SK-MEL-5 (cell line): Measurements from ENCODE around the gene MAP2K7. TPM values are rescaled to one million over a fixed set of nuclear protein-coding genes. Genes with fewer than 3 reads are reported as not detected.
"Not testable (repeated sequence)": the region's sequence is repeated elsewhere in the genome, so short reads cannot be mapped to it uniquely, and the experiment has no call there.

Source experiments
- DNase-seq: peaks from one replicate; pipeline ENCODE4 v3.0.0-alpha.2; 2016; ENCODE audit warnings: low read depth, low spot score
- in situ Hi-C: cut with HindIII; loops from 2 replicates; pipeline ENCODE4 v1.10.0; 2016; ENCODE audit warnings: low sequenced_read_pairs, high pct_unique_total_duplicates, low pct_unique_long_range_greater_than_20kb
- total RNA-seq: library from RNA; depleted of rRNA; stranded (reverse); fragments of >200 nt; shearing (Covaris generic); gene quantifications from 2 replicates; pipeline ENCODE4 v1.2.3, GENCODE V29; 2014

Gene MAP2K7
- total RNA-seq, 1 experiment from 2014 or later: 6.4 TPM

DNA sequence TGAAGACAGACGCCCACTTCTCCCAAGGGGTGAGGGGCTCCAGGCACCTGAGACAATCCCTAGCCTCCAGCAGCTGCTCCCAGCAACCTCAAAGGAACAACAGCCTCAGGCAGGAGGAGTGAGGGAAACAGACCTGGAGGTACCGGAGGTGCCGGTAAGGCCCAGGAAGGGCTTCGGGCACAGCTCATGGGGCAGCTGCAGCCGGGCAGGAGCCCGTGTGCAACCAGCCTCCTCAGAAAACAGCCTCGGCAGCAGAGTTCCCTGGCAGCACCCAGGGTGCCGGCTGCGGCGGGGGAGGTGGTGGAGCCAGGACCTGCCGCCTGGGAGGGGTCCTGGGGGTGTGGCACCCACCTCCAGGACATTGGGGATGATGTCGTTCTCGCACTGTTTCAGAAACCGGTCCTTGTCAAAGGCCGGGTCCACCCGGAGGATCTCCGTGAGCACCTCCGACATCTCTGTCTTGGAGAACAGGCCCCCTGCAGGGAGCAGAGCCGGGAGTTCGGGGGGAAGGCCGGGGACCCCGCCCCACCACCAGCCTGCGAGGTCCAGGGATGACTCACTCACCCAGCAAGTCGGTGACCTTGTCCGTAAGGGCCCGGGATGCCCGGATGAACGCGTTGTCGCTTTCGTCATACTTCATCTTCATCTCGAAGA is 28.7 kb downstream of the MAP2K7 start:
- in situ Hi-C loops: no loop called here
- no peak for DNase-seq

DNA sequence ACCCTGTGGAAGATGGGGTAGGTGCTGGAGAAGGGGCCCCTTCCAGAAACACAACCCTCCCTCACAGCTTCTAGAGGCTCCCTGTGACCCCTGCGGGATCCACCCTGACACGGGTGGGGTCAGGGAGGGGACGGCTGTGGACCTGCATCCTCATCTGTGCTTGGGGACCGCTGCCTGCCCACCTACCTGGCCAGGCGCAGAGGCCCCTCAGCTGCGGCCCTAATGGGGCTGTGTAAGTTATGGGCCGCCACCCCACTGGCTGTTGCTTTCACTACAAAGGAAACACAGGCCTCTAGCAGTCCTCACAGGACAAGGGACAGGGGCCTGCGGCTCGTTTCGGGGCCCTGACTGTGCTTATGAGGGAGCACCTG is 29.2 kb downstream of the MAP2K7 start:
- in situ Hi-C loops: no loop called here

DNA sequence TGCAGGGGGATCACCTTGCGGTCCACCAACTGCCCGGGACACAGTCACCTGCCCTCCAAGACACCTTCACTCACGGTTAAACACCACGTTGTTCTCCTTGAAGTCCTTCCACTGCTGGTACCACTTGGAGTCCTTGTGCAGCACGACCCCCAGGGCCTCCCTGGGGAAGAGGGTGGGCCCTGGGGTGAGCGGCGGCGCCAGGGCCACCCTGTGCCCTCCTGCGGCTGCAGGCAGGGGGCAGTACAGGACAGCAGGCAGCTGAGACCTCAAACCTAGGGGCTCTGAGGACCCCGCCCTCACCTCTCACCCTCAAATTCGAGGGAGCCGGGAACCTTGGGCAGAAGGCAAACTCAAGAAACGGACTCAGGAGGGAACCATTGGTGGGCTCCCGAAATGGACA is 29.7 kb downstream of the MAP2K7 start:
- in situ Hi-C loops: no loop called here
- DNase-seq: no peak

More for the DNA sequence above, 29.2 kb downstream of the MAP2K7 start:
- no peak for DNase-seq

DNA sequence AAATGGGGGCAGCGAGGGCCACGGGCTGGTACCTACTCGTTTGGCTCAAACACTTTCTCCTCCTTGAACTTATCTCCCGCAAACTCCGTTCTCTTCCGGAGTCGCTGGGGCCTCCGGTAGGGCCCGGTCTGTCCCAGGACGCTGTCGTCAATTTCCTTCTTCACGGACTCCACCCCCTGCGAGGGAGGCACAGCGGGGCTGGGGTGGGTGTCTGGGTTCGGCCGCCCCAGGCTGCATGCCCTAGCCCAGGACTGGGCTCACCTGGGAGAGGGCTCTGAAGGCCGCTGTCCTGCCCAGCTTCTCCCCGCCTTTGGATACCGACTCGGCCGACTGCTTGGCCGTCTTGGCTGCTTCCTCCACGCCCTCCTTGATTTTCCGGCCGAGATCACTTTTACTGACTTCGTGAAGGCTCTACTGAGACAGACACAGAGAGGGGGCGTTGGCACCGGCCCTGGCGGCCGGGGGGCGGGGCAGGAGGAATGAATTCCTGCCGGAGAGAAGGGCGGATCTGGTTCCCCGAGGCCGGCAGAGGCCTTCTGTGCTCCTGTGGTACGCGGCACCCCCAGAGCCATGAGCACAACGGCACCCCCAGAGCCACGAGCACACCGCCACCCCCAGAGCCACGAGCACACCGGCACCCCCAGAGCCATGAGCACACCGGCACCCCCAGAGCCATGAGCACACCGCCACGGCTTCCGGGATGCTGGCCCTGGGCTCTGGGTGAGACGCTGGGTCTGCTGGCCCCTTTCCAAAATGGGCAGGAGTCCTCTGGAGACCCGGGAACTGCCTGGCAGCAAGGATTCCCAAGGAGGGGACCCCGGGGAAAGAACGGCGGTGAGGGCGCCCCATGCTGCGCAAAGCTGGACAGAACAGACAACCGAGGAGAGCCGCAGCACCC is 30.4 kb downstream of the MAP2K7 start:
- DNase-seq: no peak
- in situ Hi-C loops: no loop called here

DNA sequence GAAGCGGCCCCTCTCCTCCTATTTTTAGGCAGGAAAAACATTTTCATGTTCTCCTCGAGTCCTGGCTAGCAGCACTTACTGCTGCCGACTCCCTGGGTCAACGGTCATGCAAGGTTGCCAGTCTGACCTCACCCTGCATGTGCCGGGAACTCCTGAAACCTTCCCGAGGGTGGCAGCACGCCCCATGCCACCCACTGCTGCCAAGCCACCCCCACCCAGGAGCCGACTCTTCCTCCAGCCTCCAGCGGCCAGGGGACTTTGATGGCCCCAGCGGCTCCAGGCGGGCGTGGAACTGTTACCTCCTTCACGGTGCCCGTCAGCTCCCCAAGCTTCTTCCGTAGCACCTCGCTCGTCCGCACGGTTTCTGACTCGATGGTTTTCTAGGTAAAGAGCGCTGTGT is 31.1 kb downstream of the MAP2K7 start:
- in situ Hi-C loops: no loop called here
- DNase-seq: no peak

DNA sequence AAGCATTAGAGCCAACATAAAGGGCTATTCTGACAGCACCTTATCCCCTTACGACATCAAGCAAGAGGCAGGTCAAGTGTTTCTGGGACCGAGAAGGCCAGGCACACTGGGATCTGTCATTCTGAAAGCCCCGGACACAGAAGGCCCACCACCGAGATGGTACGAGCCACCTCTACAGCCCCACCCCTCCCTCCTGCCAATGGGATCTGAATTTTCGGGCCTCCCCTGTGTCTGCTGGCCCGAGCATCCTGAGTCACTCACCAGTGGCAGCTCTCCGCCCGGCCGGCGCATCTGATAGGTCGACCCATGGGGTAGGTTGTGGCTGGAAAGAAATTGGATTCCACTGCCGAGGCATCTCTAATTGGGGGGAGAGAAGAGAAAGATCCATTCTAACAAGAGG is 37.2 kb downstream of the MAP2K7 start:
- no peak for DNase-seq
- in situ Hi-C loops: no loop called here

DNA sequence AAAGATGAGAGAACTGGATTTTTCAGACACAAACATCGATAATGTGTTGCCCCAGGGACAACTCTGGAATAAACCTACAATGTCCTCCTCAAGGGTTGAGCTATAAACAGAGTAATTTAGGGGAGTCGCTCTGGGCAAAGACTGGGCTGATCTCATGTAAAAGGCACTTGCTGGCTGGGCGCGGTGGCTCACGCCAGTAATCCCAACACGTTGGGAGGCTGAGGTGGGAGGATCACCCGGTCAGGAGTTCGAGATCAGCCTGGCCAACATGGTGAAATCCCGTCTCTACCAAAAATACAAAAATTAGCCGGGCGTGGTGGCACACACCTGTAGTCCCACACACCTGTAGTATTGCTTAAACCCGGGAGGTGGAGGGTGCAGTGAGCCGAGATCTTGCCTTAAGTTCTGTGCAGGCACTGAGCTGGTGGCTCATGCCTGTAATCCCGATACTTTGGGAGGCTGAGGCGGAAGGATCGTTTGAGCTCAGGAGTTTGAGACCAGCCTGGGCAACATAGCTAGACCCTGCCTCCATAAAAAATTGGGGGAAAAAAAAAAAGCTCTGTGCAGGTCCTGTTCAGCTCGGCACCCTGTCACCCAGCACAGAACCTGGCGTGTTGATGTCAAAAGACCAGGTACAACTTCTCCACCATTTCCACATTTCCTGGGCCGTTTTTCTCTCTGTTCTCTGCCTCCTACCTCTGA is 38.4 kb downstream of the MAP2K7 start:
- in situ Hi-C loops: no loop called here
- DNase-seq: no peak

DNA sequence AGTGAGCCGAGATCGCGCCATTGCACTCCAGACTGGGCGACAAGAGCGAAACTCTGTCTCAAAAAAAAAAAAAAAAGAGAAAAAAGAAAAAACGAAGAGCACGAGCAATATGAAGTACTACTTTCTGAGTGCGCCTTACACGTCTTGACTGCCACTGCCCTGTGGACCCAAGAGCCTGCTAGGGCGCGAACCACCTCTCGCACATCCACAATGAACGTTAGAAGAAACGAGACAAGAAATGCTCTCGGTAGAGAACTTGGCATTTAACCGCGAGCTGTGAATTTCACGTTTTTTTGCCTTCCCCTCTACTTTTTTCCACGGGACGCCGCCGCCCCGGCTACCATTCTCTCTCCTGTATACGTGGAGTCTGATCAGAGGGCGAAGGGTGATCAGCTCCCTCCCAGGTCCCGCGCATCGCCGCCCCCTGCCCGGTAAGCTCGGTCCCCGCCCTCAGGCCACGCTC is 39.3 kb downstream of the MAP2K7 start:
- DNase-seq: no peak
- in situ Hi-C loops: no loop called here

DNA sequence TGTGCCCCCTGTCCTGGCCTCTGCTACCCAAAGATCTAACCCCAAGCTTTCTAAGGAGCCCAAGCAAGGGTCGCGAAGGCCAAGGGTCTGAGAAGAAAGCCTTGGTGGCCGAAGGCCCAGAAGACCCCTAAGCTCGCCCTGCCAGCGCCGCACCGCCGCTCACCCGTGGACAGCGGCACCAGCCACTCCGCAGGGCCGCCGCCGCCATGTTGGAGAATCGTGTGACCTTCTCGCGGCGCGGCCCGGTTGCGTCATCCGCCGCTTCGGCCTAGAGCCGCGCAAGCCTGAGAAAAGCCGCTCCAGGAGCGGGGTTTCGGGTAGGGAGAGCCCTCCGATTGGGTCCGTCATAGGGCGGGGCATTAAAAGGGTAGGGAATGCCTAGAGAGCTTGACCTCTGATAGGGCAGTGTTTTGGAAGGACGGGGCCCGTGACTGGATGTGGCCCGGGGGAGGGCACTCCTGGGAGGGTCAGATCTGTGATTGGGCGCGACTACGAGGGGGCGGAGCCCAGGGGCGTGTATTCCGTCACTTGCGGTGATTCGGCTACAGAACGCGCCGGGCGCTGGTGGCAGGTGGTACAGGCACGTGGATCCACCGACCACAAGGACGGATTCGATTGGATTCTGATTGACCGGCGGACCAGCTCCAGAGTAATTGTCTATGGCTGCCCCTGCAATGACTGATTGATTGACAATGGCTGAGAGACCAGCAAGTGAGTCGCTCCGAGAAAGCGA is 39.9 kb downstream of the MAP2K7 start, which contains the start of gene TIMM44:
TSS of gene TIMM44 (minus strand) at position 223 of the 733 bp plus-strand sequence. CDS start at position 208, 15 bp downstream.
- in situ Hi-C loops: no loop called here
- DNase-seq: peak; percentile 99

DNA sequence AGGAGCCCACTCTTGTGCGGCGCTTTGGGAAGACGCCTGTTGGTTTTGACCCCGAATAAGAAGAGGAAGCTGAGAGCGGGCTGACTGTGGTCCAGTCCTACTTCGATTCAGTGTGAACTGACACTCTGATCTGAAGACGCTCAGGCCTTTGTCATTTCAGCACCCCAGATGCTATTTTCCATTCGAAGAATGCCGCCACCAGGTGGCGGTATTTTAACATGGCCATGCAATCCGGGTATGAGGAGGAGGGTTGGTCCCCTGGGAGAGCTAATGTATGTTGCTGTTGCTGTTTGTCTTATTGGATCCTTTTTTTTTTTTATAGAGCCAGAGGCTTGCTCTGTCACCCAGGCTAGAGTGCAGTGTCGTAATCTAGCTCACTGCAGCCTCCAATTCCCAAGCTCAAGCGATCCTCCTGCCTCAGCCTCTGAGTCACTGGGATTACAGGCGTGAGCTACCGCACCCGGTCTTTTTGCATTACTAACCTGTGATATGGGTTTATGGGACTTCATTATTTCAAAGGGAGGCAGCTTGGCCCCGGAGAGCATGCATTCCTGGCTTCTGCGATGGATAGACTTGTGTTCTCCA is 40.6 kb downstream of the MAP2K7 start:
- in situ Hi-C loops: no loop called here
- peak; percentile 91 for DNase-seq

DNA sequence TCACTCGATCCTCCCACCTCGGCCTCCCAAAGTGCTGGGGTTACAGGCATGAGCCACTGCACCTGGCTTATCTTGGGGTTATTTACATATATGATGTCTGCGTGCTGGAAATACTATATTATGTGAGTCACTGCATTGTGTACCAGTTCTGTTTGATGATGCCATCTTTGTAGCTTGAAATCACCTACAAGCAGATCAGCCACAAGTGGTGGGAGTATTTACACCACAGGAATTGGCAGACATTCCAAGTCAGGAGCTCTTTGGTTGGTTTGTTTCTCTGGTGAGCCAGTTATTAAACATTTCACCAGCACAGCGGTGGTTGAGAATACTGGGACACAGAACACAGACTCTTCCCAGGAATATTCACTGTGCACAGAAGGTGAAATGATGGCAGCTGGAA is 44.3 kb downstream of the MAP2K7 start:
- in situ Hi-C loops: no loop called here
- DNase-seq: no peak

DNA sequence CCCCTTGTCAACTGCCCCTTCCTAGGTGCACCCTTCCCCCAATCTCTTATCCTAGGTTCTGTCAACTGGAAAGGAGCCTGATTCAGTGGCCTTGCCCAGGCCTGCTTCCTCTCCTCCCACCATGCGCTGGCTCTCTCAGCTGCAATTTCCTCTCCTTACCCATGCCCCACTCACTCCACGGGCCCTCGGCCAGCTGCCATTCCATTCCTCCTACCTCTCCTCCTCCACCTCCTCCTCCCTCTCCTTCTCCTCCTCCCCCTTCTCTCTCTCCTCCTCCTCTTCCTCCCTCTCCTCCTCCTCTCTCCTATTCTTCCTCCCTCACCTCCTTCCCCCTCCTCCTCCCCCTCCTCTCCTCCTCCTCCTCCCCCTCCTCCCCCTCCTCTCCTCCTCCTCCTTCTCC is 49.4 kb downstream of the MAP2K7 start:
- no peak for DNase-seq
- in situ Hi-C loops: no loop called here

DNA sequence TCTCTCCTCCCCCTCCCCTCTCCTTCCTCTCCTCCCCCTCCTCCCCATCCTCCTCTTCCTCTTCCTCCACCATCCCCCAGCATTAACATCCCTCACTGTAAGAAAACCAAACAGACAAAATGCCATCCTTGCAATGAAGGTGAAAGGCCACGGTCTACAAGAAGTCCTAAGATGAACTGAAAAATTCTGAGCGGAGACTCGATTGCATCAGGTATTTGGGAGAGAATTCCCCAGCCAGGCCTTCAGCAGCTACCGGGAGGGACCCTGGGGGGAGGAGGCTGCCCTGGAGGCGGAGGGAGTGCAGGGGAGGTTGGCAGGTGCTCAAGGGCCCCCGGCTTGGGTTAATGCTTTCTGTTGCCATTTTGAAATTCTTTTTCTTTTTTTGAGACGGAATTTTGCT is 49.9 kb downstream of the MAP2K7 start:
- no peak for DNase-seq
- in situ Hi-C loops: no loop called here

DNA sequence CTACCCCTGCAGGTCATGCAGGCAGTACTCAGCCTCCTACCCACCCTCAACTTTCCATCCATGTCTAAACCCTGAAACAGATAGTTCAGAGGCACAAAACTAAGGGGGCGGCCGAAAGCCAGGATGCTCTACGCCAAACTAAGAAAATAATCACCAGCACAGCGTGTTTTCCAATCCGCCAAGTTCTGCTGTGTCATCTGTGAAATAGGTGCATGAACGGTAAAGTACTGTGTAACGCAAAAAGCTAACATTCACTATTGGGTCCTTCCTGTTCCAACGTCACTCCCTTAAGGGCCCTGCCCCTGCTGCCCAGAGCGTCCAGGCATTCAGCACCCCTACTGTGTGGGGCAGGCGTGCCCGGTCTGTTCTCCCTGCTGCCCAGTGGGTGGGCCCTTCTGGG is 52.0 kb downstream of the MAP2K7 start:
- in situ Hi-C loops: no loop called here
- DNase-seq: no peak

DNA sequence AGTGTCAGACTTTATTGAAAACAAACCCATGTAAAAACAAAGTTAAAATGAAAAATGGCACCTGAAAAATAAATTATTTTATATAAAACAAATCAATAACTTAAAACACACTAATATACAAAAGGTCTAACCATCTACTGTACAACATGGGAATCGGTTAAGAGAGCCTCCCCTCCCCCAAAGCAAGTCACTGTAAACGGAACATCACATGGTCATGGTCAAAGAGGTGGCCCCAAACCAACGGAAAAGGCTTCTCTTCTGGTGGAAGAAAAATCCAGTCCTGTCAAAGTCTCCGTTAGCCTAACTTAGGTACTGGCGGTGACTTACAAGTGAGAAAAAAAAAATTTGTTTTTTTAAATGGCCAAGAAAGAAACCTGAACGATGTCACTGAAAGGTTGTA is 55.5 kb downstream of the MAP2K7 start:
- no peak for DNase-seq
- in situ Hi-C loops: no loop called here

DNA sequence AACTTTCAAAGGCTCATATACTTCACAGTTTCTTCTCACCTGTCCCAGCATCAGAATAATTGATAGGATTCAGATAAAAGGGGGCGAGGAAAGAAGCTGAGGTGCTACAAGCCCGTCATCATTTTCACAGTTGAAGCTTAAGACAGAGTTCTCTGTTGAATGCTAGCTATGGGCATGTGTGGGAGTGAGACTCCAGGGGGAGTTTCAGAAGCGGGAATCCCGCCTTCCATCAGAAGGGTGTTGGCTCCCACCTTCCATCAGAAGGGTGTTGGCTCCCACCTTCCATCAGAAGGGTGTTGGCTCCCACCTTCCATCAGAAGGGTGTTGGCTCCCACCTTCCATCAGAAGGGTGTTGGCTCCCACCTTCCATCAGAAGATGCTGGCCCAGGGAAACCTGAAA is 57.4 kb downstream of the MAP2K7 start:
- DNase-seq, in situ Hi-C loops: not testable (repeated sequence)

DNA sequence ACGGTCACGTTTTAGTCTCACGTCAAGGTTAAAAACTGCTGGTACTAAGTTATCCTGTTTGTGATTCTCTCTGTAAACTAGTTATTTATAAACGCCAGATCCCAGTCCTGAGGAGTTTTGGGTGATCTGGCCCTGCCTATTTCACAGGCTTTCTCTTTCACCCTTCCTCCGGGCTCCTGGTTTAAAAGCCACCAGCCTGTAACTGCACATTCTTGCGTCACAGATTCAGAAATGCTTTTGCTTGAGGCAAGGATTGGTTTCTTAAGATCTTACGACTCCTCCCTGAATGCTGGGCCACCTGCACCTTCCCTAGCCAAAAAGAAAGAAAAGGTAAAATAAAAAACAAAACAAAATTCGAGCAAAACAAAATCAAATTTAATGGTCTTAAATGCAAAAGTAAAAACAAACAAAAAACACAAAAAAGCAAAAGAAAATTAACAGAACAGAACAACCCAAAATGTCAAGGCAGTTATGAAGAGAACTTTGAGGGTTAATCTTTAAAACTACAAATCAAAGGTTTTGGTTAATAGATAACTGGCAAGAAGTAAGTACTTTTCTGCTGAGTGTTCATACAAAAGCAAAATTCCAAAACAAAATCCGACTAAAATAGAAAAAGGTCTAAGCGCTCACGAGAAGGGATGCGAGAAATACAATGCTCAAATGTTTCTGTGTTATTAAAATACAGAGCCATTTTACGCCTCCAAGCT is 58.4 kb downstream of the MAP2K7 start:
- in situ Hi-C loops: no loop called here
- DNase-seq: no peak
